ENCODE data around the gene ASB18. TPM values are rescaled to one million over a fixed set of nuclear protein-coding genes. Genes with fewer than 3 reads are reported as not detected.

Gene ASB18
- total and polyA plus RNA-seq, 10 of the 15 experiments (the other 5 are each of a cell fraction or from before 2014, with no cell fraction given), result not detected

DNA sequence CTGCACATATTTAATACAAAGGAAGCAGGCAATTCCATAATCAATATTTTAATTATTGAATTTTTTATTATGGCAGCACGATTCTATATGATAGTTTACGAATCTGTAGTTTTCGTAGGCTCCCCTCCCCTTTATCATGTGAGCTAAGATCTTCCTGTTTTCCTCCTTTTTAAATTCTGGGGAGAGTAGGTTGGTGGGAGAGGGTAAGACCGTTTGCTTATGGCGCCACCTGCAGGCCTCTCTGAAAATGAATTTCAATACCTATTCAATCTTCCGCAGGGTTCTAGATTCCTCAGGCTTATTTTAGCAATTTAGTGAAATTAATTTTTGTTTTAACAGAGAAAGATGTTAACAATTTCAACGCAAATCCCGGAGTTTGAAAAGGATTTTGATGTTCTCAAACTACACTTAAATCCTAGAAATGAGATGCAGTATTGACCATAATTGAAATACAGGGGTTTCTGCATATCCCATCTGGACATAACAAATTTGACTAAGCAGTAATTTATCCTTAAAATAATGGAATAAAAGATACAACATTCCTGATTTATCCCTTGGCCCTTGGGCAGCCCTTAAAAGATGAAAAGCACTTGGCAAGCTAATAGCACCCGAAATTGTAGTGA, 83.3 kb downstream of the ASB18 start:
- Histone ChIP-seq H3K4me3 (no peak overlapping the region), H2AFZ (ENCODE audit: control insufficient read depth, low read depth, low read length) (no peak overlapping the region), H3K4me2 (ENCODE audit: control insufficient read depth, insufficient read depth) (no peak overlapping the region), H3K27ac (ENCODE audit: control insufficient read depth, insufficient read depth) (no peak overlapping the region), H3K9me3 (replicated peaks; ENCODE audit: control insufficient read depth, insufficient read depth, low read length) (no peaks in the 10 kb centered on the region), H3K9ac (ENCODE audit: control insufficient read depth, insufficient read depth, low read length) (no peak overlapping the region), H3K36me3 (ENCODE audit: control insufficient read depth in 2 of 2, insufficient read depth in 2 of 2, low read length in 1 of 2) (no peaks in the 10 kb centered on the region), H3K27me3 (replicated peaks in 1 of 2; ENCODE audit: control insufficient read depth in 2 of 2, insufficient read depth in 2 of 2, low read length in 1 of 2) (no peaks in the 10 kb centered on the region; a peak in 1 of 4 replicates), H4K20me1 (ENCODE audit: control insufficient read depth, insufficient read depth) (no peaks in the 10 kb centered on the region), H3K4me1 (ENCODE audit: control insufficient read depth, insufficient read depth, low read length) (no peaks in the 10 kb centered on the region), H3K79me2 (ENCODE audit: control insufficient read depth, insufficient read depth, low read length) (no peaks in the 10 kb centered on the region)
- ATAC-seq, result peak; percentile 54; the same call in 2 of the 3 replicates
- ChIA-PET RAD21 (ENCODE audit: unreplicated experiment) (interaction anchor here (1.9 to 4.3 kb wide), 2 partner anchors 401 to 415 kb away, joined by 9 to 26 read pairs; no protein-coding TSS in a partner anchor), SMC1A (ENCODE audit: uncharacterized antibody, unreplicated experiment) (interaction anchor here (0.7 to 2.5 kb wide), 5 partner anchors 39 to 421 kb away, joined by 3 to 28 read pairs (median 4); no protein-coding TSS in a partner anchor), CTCF (interaction anchor here (0.6 to 6.0 kb wide), 8 partner anchors 8 to 415 kb away, joined by 3 to 84 read pairs (median 5); no protein-coding TSS in a partner anchor), POLR2A (no interaction called here)
- intact Hi-C loops (cut with micrococcal nuclease; ENCODE audit: unreplicated experiment), result loop anchor here (1.0 to 2.0 kb wide), 2 partner anchors 402 to 414 kb away; no protein-coding TSS in a partner anchor
- FAIRE-seq, result peak; percentile 31
- DNase-seq (ENCODE audit: low read depth, low spot score), result no peak
- in situ Hi-C loops (cut with MboI), result loop anchor here (5.0 kb wide), 1 partner anchor 409 kb away; no protein-coding TSS in a partner anchor
- BruUV-seq (replicated peaks), result no TSS peak
- 12% methylated on average over 9 of the region's 9 CpGs for WGBS (ENCODE audit: insufficient coverage, insufficient replicate concordance, low lambda C conversion rate, missing lambda C conversion rate)
- TF ChIP-seq, protein P1, sequence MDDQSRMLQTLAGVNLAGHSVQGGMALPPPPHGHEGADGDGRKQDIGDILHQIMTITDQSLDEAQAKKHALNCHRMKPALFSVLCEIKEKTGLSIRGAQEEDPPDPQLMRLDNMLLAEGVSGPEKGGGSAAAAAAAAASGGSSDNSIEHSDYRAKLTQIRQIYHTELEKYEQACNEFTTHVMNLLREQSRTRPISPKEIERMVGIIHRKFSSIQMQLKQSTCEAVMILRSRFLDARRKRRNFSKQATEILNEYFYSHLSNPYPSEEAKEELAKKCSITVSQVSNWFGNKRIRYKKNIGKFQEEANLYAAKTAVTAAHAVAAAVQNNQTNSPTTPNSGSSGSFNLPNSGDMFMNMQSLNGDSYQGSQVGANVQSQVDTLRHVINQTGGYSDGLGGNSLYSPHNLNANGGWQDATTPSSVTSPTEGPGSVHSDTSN (IDR thresholded peaks at IDR 0.05; ENCODE audit: insufficient replicate concordance, low read depth, low read length), result no peak
- TF ChIP-seq CBFB (IDR thresholded peaks at IDR 0.05; ENCODE audit: low read depth) (no peak), SMC3 (IDR thresholded peaks at IDR 0.05; ENCODE audit: borderline replicate concordance, low read length) (peak; percentile 64; the same call in 1 of the 2 replicates), RAD21 (IDR thresholded peaks at IDR 0.05; ENCODE audit: insufficient read depth, low read depth, low read length) (peak; percentile 65), SMAD5 (IDR thresholded peaks at IDR 0.05; ENCODE audit: low read depth) (no peak)
- TF ChIP-seq, protein P2, sequence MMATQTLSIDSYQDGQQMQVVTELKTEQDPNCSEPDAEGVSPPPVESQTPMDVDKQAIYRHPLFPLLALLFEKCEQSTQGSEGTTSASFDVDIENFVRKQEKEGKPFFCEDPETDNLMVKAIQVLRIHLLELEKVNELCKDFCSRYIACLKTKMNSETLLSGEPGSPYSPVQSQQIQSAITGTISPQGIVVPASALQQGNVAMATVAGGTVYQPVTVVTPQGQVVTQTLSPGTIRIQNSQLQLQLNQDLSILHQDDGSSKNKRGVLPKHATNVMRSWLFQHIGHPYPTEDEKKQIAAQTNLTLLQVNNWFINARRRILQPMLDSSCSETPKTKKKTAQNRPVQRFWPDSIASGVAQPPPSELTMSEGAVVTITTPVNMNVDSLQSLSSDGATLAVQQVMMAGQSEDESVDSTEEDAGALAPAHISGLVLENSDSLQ (IDR thresholded peaks at IDR 0.05), result no peak
- TF ChIP-seq, protein P3, sequence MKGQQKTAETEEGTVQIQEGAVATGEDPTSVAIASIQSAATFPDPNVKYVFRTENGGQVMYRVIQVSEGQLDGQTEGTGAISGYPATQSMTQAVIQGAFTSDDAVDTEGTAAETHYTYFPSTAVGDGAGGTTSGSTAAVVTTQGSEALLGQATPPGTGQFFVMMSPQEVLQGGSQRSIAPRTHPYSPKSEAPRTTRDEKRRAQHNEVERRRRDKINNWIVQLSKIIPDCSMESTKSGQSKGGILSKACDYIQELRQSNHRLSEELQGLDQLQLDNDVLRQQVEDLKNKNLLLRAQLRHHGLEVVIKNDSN (IDR thresholded peaks at IDR 0.05; ENCODE audit: borderline replicate concordance, extremely low read length, insufficient read depth, low read depth, low read length), result no peak
- TF ChIP-seq, protein P4, sequence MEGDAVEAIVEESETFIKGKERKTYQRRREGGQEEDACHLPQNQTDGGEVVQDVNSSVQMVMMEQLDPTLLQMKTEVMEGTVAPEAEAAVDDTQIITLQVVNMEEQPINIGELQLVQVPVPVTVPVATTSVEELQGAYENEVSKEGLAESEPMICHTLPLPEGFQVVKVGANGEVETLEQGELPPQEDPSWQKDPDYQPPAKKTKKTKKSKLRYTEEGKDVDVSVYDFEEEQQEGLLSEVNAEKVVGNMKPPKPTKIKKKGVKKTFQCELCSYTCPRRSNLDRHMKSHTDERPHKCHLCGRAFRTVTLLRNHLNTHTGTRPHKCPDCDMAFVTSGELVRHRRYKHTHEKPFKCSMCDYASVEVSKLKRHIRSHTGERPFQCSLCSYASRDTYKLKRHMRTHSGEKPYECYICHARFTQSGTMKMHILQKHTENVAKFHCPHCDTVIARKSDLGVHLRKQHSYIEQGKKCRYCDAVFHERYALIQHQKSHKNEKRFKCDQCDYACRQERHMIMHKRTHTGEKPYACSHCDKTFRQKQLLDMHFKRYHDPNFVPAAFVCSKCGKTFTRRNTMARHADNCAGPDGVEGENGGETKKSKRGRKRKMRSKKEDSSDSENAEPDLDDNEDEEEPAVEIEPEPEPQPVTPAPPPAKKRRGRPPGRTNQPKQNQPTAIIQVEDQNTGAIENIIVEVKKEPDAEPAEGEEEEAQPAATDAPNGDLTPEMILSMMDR (IDR thresholded peaks at IDR 0.05 in 2 of 3, conservative IDR thresholded peaks at IDR 0.05 in 1 of 3; ENCODE audit: control insufficient read depth in 2 of 3, extremely low read depth in 1 of 3, insufficient read depth in 1 of 3, low read depth in 3 of 3, low read length in 3 of 3), result peak; percentile 54 to 61 (median 57)

Data from GM12878 (cell line).